Ramos (cell line): Measurements from ENCODE around the gene EFR3B.
"Not testable (repeated sequence)": the region's sequence is repeated elsewhere in the genome, so short reads cannot be mapped to it uniquely, and the experiment has no call there.

Source experiments
- in situ Hi-C: fragments of 300-500 bp; cut with MboI; formaldehyde crosslinking; loops from one replicate; pipeline ENCODE4 v1.14.3; 2022; ENCODE audit warnings: low sequenced_read_pairs; ENCODE audit not compliant: unreplicated experiment

Gene EFR3B

DNA sequence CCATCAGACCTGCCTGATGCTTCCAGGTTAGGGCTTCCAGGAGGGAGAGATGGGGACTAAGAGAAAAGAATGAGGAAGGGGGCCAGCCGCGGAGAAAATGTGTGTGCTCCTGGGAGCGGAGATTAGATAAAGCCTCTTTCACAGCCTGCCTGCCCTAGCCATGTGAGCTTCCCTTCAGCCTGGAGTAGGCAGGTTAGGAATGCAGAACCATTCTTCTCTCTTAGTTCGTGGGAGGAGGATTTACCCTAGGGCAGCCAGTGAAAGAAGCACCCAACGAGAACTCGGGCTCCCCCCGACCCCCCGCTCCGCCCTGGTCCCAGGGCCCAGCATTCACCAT, 90.4 kb downstream of the EFR3B start:
- in situ Hi-C loops: loop anchor here (5.0 to 10.0 kb wide), 2 partner anchors 155 to 727 kb away; no protein-coding TSS in a partner anchor

DNA sequence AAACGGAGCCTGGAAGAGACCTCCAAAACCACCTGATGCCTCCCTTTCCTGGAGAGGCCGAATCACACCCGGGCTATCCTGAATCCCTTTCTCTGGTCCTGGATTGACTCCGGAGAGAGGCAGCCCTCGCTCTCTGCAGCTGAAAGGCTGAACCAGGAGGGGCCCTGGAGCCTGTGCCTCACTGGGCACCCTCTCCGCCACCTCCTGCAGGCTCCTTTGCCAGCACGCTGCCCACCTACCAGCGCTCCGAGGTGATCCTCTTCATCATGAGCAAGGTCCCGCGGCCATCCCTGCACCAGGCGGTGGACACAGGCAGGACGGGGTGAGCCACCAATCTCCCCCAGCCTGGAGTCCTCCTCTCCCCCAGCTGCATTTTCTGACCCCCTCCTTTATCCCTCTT, 90.8 kb downstream of the EFR3B start:
- in situ Hi-C loops: loop anchor here (5.0 to 10.0 kb wide), 2 partner anchors 155 to 728 kb away; no protein-coding TSS in a partner anchor

DNA sequence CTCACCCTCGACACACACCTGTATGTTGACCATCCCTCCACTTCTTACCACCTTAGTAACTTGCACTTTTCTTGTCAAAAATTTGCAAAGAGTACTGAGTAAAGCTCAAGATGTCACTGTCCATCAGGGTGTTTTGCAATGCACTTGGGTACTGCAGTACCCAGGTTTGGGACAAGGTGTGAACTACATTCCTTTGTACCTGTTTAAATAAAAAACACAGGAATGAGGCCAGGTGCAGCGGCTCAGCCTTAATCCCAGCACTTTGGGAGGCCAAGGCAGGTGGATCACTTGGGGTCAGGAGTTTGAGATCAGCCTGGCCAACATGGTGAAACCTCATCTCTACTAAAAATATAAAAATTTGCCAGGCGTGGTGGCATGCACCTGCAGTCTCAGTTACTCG, 98.7 kb downstream of the EFR3B start:
- in situ Hi-C loops: not testable (repeated sequence)

DNA sequence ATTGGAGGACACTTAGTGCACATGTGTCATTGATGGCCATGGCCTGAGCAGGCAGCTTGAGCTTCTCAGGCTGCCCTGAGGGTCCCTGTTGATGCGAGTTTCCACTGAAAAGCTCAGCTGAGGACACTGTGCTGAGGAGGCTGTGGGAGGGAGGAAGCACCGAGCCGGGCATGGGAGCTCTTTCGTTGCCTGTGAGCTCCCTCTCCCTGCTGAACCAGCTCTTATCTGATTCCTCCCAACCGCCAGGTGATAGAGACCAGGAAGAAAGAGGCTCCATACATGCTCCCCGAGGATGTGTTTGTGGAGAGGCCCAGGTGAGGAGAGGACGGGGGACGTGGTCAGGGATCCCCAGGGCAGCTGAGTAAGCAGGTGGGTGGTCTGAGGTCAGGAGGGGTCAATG, 99.2 kb downstream of the EFR3B start:
- in situ Hi-C loops: no loop called here

DNA sequence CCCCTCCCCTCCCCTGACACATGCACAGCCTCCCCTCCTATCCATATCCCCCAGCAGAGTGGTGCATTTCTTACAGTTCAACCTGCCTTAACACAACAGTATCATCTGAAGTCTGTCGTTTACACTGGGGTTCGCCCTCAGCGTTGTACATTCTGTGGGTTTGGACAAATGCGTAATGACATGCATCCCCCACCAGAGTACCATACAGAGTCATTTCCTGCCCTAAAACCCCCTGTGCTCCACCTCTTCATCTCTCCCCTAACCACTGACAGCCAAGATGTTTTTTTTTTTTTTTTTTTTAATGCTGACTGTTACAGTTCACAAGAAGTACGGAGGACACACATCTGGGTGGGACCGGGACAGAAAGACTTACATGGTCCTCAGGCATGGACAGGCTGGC, 103.9 kb downstream of the EFR3B start:
- in situ Hi-C loops: no loop called here

DNA sequence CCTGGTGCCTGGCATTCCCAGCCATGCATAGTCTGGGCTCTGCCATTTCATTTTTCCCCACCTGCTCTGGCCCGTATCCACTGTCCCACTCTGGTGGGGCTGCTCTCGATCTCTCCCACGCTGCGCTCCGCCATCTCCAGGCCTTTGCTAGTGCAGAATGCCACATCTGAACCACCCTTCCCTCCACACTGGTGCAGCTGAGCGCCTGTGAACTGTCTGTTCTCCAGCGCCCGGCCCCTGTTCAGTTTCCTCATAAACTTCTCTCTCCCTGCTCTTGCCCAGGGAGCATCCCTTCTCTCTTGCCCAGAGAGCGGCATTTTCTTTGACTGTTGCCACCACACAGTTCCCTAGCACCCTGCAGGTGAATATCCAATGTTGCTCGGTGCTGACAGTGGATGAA, 105.0 kb downstream of the EFR3B start:
- in situ Hi-C loops: no loop called here

DNA sequence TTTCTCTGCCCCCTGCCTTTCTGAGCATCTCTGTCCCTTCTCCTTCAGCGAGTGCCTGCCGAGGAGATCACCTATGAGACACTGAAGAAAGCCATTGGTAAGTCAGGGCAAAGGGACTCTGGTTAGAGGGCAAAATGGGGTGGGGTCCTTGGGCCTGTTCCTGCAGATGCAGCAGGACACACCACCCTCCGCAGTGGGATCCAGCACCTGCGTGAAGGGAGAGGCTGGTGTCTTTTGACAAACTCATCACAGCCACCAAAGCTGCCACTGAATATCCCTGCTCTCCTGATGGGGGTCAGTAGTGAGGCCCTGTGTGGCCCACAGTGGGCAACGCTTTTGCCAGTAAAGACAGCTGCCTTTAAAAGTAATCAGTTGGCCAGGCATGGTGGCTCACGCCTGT, 107.8 kb downstream of the EFR3B start:
- in situ Hi-C loops: no loop called here

DNA sequence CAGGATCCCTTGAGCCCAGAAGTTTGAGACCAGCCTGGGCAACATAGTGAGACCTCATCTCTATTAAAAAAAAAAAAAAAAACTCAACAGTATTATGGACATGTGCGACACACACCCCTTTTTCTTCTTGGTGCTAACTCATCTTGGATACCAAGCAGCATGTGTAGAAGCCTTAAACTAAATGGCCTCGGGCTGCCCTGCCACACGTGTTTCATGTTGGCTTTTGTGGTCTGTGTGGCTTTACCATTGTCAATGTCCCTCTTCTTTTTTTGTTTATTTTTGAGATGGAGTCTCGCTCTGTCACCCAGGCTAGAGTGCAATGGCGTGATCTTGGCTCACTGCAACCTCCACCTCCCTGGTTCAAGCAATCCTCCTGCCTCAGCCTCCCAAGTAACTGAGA, 109.1 kb downstream of the EFR3B start:
- in situ Hi-C loops: not testable (repeated sequence)

DNA sequence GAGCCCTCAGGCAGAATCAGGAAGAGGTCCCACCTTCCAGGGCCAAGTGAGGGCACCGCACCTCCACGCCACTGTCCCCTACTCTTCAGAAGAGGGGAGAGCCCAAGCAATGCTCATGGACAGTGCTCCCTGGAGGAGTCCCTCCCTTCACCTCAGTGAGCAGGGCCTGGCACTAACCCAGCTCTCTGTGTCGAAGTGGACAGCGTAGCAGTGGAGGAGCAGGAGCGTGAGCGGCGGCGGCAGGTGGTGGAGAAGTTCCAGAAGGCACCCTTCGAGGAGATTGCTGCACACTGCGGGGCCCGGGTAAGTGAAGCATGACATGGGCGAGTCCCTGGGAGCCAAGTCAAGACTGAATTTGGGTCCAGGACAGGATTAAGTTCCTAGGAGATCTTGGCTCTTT, 109.8 kb downstream of the EFR3B start:
- in situ Hi-C loops: no loop called here

DNA sequence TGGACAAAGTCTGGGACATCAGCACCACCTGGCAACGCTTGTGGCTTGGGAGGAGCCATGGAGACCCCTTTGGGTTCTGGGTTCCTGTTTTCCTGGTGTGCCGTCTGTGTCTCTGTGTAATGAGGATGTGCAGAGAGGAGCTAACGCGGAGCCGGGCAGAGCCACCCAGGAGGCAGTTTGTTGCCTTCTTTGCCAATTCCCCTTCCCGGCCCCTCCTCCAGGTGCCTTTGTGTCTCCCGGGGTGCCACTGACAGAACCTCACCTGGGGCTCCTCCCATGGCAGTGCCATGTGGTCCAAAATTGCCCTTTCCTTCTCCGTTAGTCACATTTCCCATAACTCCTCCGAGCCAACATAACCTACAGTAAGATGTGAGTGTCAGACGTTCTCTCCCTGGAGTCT, 113.5 kb downstream of the EFR3B start:
- in situ Hi-C loops: no loop called here

DNA sequence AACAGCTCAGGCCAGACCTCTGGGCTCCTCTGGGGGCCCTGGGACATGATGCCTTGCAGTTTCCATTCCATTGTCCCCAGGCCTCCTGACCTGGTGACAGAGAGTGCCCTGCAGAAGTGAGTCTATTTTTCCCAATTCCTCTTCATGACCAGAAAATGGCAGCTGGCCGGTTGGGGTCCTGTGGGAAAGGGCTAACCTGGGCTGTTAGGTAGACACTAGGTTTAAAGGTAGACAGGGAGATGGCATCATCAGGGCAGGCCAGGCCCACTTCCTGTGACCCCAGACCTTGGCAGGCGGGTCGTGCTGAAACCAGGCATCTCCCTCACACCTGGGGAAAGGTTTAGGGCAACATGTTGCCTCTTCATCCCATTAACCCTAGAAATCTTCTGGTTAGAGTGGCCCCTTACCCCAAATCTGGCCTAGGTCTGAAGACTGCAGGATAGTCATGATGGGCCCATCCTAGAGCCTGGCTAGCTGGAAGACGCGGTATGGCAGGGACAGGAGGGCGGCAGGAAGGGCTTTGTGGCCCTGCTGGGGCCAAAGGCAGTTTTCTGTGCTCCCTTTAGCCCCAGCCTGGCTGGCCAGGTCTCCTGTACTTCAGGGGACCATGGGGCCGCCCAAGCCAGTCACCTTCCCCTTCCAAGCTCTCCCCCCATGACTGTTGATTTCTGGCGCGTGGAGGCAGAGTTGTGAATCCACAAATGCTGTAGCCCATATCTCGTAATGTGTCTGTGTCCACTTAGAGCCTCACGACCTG, 116.4 kb downstream of the EFR3B start:
- in situ Hi-C loops: no loop called here

DNA sequence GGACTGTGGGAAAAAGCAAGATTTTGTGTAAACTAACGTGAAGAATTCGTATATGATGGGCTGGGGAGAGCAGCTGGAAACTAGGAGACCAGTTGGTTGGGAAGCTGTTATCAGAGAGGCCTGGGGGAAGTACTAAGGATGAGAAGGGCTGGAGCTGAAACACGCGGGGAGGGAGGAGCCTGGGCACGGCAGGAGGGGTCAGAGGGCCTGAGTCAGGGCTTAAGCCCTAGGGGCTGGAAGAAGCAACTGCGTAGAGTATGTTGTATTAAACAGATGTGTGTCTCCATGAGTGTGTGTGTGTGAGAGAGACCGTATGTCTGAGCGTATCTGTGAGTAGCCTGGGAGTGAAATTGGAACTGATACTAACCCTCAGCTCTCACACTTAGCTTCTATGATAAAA, 118.1 kb downstream of the EFR3B start:
- in situ Hi-C loops: no loop called here

DNA sequence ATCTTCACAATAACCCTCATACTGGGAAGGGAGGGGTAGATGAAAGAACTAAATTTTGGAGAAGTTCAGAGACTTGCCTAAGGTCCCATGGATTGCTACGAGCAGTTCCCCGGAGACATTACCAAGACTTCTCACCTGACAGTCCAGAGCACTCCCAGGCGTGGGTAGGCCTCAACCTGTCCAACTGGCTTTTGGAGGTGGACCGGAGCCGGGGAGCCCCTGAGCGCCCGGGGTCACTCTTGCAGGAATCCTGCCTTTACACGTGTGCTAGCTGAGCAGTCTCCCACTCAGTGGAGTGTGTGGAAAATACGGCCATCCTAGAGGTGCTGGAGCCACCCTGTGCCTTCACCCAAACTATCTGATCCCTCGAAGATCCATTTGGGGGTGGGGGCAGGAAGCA, 118.5 kb downstream of the EFR3B start:
- in situ Hi-C loops: no loop called here

DNA sequence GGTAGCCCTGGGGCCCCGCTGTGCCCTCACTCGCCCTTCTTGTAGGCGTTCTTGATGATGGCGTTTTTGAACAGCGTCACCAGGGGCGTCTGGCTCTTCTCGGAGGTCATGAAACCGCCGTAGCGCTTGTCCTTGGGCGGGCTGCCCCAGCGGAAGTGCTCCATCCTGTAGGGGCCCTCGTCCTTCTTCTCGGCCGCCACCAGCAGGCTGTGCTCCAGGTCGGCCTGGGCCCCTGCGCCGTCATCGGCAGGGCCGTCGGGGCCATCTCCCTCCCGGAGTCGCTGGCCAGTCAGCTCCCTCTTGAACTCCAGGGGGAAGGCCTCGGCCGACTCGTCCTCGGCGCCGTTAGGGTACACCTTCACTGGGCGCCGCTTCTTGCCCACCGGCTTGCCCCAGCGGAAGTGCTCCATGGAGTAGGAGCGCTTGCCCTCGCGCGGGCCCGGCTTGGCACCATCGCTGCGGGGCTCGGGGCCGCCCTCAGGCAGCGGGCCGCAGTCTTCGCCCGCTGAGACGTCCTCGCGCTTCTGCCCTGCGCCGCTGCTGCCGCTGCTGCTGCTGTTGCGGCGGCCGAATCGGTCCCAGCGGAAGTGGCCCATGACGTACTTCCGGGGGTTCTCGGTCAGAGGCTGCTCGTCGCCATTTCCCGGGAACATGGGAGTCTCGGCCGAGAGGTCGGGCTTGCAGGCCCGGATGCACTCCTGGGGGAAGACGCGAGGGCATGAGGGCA, 119.3 kb downstream of the EFR3B start:
- in situ Hi-C loops: no loop called here

DNA sequence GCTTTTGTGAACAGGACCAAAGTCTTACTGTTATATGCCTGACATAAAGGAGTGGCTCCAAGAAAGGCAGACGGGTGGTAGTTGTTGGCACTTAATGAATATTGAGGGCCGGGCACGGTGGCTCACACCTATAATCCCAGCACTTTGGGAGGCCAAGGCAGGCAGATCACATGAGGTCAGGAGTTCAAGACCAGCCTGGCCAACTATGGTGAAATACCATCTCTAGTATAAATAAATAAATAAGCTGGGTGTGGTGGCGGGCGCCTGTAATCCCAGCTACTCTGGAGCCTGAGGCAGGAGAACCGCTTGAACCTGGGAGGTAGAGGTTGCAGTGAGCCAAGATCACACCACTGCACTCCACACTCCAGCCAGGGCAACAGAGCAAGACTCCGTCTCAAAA, 120.2 kb downstream of the EFR3B start:
- in situ Hi-C loops: not testable (repeated sequence)

DNA sequence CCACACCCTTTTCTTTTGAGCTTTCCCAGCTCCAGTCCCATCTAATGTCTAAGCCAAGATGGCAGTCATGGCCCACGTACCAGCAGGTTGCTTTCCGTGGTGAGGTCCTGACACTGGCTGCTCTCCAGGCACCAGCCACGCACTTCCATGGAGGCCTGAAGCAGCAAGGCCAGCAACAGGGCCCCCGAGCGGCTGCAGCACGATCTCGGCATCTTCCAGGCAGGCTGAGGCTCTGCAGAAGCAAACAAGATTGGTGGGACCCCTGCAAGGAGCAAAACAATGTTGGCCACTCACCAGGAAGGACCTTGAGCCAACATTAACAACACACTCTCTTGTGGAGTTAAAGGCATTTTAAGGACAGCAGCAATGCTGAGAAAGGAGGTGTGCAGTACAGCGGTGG, 122.7 kb downstream of the EFR3B start:
- in situ Hi-C loops: no loop called here

DNA sequence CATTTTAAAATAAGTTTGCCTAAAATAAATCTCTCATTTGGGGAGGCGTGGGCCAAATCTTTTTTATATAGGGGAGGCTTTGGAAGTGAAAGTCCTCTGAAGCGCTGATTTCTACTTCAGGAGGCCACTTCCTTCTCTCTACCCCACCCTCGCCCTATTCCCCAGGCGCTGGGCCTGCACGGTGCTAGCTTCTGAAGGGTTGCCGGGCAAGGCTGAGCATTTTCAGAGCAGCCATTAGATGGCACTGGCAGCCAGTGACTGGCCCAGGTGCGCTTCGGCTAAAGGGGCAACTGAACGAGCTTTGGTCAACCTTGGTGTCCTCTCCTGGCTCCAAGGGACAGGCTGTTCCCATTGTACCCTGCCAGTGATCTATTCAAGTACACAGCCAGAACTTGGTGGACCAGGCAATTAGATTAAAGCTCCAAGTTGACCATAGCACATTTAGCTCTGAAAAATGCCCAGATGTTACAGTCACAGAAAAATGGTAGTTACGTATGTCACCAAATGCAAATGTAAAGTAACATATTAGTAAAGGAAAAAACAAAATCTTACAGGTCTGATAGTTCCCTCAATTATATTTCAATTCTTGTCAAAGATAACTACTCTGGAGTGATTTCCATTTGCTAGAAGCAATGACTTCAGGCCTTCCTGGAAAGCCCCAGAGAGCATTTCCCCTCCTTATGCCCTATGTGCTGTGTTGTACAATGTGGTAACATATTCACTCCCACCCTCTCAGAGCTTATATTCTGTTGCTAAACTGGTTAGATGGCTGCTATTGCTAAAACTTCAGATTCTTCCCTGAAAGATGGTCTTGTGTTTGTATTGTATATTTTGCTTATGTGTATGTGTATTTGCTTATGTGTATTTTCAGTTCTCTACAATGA, 124.4 kb downstream of the EFR3B start:
- in situ Hi-C loops: no loop called here

DNA sequence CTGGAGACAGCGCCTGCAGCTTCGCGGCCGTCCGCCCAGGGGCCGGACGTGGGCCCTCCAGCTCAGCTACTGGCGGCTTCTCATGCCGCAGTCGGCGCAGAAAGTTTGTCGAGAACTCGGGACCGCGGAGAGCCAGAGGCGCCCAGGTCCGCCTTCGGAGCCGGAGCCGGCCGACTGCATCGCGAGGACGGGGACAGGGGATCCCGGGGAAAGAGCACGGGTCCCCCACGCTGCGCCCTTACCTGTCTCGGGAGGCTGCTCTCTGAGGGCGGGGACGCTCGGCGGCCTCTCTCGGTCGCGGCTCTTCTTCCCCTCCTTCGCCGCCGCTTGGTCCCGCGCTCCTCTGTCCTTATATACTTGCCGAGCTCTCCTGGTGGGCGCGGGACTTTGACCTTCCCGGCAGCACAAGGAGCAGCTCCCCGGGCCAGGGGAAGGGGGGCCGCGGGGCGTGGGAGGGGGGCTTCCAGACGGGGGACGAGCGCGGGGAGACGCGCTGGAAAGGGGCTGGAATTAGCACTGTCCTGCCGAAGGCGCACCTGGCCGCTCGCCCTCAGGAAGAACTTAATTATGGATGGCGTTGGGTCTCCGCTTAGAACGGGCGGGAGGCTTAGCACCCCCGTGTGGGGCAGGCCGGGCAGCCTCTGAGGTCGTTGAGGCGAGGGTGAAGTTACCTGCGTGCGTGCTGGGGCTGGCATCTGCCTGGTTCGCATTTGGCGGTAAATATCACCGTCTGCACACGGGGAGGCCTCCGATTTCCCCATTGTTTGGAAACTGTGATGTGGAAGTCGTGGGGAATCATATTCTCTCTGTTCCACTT, 126.6 kb downstream of the EFR3B start, which contains the start of gene POMC:
POMC (minus strand) TSS at position 325 of the 817 bp plus-strand sequence. CDS start 3,808 bp downstream, outside the sequence.
- in situ Hi-C loops: no loop called here

DNA sequence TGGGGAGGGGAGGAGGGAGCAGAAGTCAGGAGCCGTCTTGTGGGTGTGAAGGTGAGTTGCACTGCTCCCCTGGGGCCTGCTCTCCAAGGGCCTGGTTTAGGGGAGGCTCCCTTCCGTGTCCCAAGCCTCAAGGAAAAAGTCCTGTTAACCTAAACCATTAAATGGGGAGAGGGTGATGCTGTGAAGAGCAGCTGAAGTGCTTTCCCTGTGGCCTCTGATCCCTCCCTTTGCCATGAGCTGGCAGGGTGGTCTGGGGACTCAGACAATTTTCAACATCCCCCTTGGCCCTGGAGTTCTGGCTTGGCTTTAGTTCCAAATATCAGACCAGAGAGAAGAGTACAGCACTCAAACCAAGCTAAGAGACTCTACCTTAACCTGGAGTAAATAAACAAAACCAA, 127.2 kb downstream of the EFR3B start:
- in situ Hi-C loops: no loop called here

DNA sequence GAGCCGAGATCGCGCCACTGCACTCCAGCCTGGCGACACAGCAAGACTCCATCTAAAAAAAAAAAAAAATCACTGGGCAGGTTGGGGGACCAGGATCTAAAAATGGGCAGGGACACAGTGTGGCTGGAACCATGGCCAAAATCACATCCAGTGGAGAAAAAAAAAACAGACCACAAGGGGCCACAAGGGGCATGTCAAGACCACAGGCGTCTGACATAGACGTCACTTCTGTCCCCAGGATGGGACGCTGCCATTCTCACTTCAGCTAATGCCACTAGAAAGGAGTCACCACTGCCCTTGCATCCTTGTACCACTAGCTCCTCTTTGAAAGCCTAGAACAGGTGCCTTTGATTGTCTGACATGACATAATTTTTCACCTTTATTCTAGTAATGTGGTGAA, 129.0 kb downstream of the EFR3B start:
- in situ Hi-C loops: no loop called here
